ENCODE measurements around the gene ATP6AP2.

GRCh38 chrX:40576291-40576690 is 4.5 kb upstream of the ATP6AP2 start:
- no peak for TF ChIP-seq CTCF (IDR thresholded peaks at IDR 0.05)
- no peak for TF ChIP-seq POLR2A (IDR thresholded peaks at IDR 0.05)
- no peak for TF ChIP-seq POLR2AphosphoS5 (IDR thresholded peaks at IDR 0.05; ENCODE audit: insufficient read depth in 1 of 2, low read depth in 1 of 2)
